IPS-20b (cell line): ENCODE results near the gene LY6G6C.

Experiments
- H3K27ac ChIP-seq: one replicate; pipeline ENCODE4 v1.5.1; 2013; ENCODE audit warnings: low read length
- H3K27me3 ChIP-seq: 2 replicates; pipeline ENCODE4 v1.6.1; 2013; ENCODE audit warnings: mild to moderate bottlenecking, low read length, inconsistent platforms; ENCODE audit not compliant: insufficient read depth
- H3K36me3 ChIP-seq: 2 replicates; pipeline ENCODE4 v1.6.1; 2013; ENCODE audit warnings: low read depth, mild to moderate bottlenecking, inconsistent platforms, low read length, moderate library complexity; ENCODE audit not compliant: insufficient read depth
- H3K4me1 ChIP-seq: 2 replicates; pipeline ENCODE4 v1.6.1; 2013; ENCODE audit warnings: mild to moderate bottlenecking, control low read depth, inconsistent platforms, low read length, moderate library complexity; ENCODE audit not compliant: insufficient read depth
- H3K4me3 ChIP-seq: 2 replicates; pipeline ENCODE4 v1.5.1; 2013; ENCODE audit warnings: mild to moderate bottlenecking, low read length, inconsistent platforms
- H3K9ac ChIP-seq: 2 replicates; pipeline ENCODE4 v1.6.1; 2013; ENCODE audit warnings: low read depth, mild to moderate bottlenecking, inconsistent platforms, low read length, moderate library complexity
- H3K9me3 ChIP-seq: 2 replicates; pipeline ENCODE4 v1.6.1; 2013; ENCODE audit warnings: mild to moderate bottlenecking, low read depth, low read length, inconsistent platforms; ENCODE audit not compliant: insufficient read depth

Gene LY6G6C

DNA sequence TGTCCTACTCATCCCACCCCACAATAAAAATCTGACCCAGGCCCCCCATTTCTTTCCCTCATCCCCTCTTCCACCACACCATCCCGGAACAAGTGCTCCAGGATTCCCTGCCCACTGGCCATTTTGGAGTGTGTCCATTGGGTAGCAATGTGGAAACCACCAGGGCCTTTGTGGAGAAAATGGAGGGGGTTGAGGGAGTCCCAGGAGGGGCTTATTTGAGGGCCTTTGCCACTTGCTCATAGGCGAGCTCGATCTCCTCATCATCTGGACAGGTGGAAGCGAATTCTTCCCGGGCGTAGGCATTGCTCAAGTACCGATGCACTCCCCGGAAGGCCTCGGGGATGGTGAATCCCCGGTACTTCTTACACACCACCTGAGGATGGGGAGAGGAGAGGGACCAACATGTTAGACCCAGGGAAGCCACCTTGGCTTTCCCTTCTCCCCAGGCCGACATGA is 9.1 kb upstream of the LY6G6C start:
- peaks cover 9% of the 10 kb centered on the region for H3K4me1 ChIP-seq
- H3K9me3 ChIP-seq = no peaks in the 10 kb centered on the region
- H3K27me3 ChIP-seq = no peaks in the 10 kb centered on the region
- no peak overlapping the region for H3K27ac ChIP-seq
- peak overlapping the region; percentile 93; the same call in 1 of the 2 replicates for H3K9ac ChIP-seq
- peak overlapping the region; percentile 82; the same call in 1 of the 2 replicates for H3K4me3 ChIP-seq
- H3K36me3 ChIP-seq = peaks cover 65% of the 10 kb centered on the region

DNA sequence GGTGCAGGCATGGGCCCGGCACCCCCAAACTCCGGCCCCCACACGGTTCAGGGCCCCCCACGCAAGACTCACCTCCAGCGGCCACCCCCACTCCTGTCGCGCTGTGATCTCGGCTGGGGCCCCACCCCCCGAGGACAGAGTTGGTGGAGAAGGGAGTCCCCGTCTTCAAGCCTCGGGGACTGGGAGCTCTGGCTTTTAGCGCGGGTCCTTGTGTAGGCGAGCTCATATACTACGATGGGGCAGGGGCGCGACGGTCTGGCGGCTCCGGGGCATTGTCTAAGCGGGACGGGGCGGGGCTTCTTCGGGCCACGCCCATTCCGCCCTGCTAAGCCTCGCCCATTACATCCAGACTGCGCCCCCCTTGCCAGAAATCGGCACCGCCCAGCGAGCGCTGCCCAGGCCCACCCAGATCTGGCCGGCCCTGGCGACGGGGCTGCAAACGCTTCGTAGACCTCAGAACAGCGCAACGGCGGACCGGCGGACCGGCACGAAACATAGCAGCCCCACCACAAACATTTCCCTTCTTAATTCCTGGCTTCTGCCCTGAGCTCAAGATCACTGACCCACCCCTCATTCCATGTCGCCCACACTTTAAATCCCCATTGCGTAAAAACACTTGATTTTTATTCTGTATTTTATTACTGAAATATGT is 8.6 kb upstream of the LY6G6C start:
- H3K9me3 ChIP-seq = no peaks in the 10 kb centered on the region
- H3K27me3 ChIP-seq = no peaks in the 10 kb centered on the region
- peak overlapping the region; percentile 93; the same call in 1 of the 2 replicates for H3K9ac ChIP-seq
- peaks cover 65% of the 10 kb centered on the region for H3K36me3 ChIP-seq
- peak overlapping the region; percentile 75 for H3K27ac ChIP-seq
- peak overlapping the region; percentile 82 for H3K4me3 ChIP-seq
- H3K4me1 ChIP-seq = peaks cover 9% of the 10 kb centered on the region

- Histone ChIP-seq H3K4me3 (peak overlapping the region; percentile 82), H3K27me3 (no peaks in the 10 kb centered on the region), H3K9ac (peak overlapping the region; percentile 93; the same call in 1 of the 2 replicates), H3K4me1 (peaks cover 9% of the 10 kb centered on the region), H3K9me3 (no peaks in the 10 kb centered on the region), H3K36me3 (peaks cover 65% of the 10 kb centered on the region), H3K27ac (peak overlapping the region; percentile 75)
These were observed 8.0 kb upstream of the LY6G6C start for GRCh38 chr6:31729515-31729978.

- H3K27me3 ChIP-seq = no peaks in the 10 kb centered on the region
- H3K4me1 ChIP-seq = peaks cover 3% of the 10 kb centered on the region; the same call in 1 of the 2 replicates
- peaks cover 61% of the 10 kb centered on the region for H3K36me3 ChIP-seq
- peak within 1 kb of the TSS; percentile 93 for H3K9ac ChIP-seq
- peak within 1 kb of the TSS; percentile 75 for H3K27ac ChIP-seq
- peak within 1 kb of the TSS; percentile 82 for H3K4me3 ChIP-seq
- no peaks in the 10 kb centered on the region for H3K9me3 ChIP-seq
These were observed 7.4 kb upstream of the LY6G6C start, which contains the start of gene DDAH2 for GRCh38 chr6:31728767-31729514. TSS of gene DDAH2 (minus strand) at chr6:31729299. CDS start at chr6:31729161, 138 bp downstream.

DNA sequence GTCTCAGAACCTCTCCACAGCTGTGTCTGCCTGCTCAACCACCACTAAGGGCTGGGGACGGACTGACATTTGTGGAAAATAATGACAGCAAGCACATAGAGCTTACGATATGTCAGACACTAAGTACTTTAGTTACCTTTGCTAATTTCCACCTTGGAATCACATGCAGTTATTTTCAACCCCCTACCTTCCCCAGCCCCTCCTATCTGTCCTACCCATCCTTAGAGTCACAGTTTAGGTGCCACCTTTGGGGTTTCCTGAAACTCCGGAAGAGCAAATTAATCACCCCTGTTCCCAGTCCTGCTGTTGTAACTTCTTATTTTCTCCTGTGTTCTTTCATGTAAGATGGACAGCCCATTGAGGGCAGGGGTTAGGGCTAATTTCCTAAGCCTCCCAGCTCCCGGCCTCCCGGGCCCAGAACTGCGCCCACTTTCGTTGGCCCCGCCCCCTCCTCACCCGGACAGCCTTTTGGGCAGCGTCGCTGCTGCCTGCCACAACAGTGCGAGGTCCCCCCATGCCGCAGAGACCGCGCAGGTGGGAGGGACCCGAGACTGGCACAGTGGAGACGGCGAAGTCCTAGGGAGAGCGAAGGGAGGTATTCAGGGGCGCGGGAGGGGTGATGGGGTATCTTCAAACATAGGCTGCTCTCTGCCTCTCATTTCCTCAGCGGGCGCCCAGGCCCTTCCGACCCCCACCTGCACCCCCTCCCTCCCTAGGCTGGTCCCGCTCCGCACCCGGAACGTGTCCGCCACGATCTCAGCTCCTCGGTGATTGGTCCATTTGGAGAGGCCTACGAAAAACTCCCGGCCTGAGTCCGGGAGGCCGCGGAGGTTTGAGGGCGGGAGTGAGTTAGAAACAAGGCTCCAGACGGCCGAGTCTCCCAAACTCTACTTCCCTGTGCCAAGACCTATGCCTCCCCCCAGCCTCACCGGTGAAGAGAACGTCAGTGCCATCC is 6.4 kb upstream of the LY6G6C start:
- no peak overlapping the region for H3K9ac ChIP-seq
- H3K9me3 ChIP-seq = no peaks in the 10 kb centered on the region
- H3K36me3 ChIP-seq = peaks cover 52% of the 10 kb centered on the region
- H3K4me1 ChIP-seq = peaks cover 3% of the 10 kb centered on the region; the same call in 1 of the 2 replicates
- H3K27me3 ChIP-seq = no peaks in the 10 kb centered on the region
- H3K4me3 ChIP-seq = peak overlapping the region; percentile 82; the same call in 1 of the 2 replicates
- H3K27ac ChIP-seq = no peak overlapping the region

GRCh38 chr6:31727034-31727716 is 5.6 kb upstream of the LY6G6C start:
- no peaks in the 10 kb centered on the region for H3K27me3 ChIP-seq
- H3K4me3 ChIP-seq = no peak overlapping the region
- peaks cover 43% of the 10 kb centered on the region for H3K36me3 ChIP-seq
- H3K9me3 ChIP-seq = no peaks in the 10 kb centered on the region
- H3K27ac ChIP-seq = no peak overlapping the region
- H3K9ac ChIP-seq = no peak overlapping the region
- peaks cover 3% of the 10 kb centered on the region; the same call in 1 of the 2 replicates for H3K4me1 ChIP-seq

GRCh38 chr6:31725502-31726350 is 4.2 kb upstream of the LY6G6C start:
- H3K9ac ChIP-seq = no peak overlapping the region

GRCh38 chr6:31723980-31724691 is 2.6 kb upstream of the LY6G6C start:
- H3K36me3 ChIP-seq = peaks cover 25% of the 10 kb centered on the region
- H3K9me3 ChIP-seq = no peaks in the 10 kb centered on the region
- H3K27me3 ChIP-seq = no peaks in the 10 kb centered on the region
- H3K4me3 ChIP-seq = no peak overlapping the region
- H3K9ac ChIP-seq = no peak overlapping the region
- no peak overlapping the region for H3K27ac ChIP-seq
- H3K4me1 ChIP-seq = peaks cover 3% of the 10 kb centered on the region; the same call in 1 of the 2 replicates

More at GRCh38 chr6:31725502-31726350, 4.2 kb upstream of the LY6G6C start:
- Histone ChIP-seq H3K27ac (no peak overlapping the region), H3K4me1 (peaks cover 3% of the 10 kb centered on the region; the same call in 1 of the 2 replicates), H3K4me3 (no peak overlapping the region), H3K36me3 (peaks cover 29% of the 10 kb centered on the region), H3K9me3 (no peaks in the 10 kb centered on the region), H3K27me3 (no peaks in the 10 kb centered on the region)

- H3K9me3 ChIP-seq = no peaks in the 10 kb centered on the region
- no peaks in the 10 kb centered on the region for H3K27me3 ChIP-seq
- H3K27ac ChIP-seq = no peak within 1 kb of the TSS
- H3K36me3 ChIP-seq = peaks cover 25% of the 10 kb centered on the region
- H3K4me1 ChIP-seq = 0 out of 2 replicates have a peak, but pooled peaks cover 3% of the 10 kb centered on the region
- H3K9ac ChIP-seq = no peak within 1 kb of the TSS
- no peak within 1 kb of the TSS for H3K4me3 ChIP-seq
These were observed 1.9 kb upstream of the LY6G6C start, which contains the start of gene MPIG6B for GRCh38 chr6:31723245-31723979. TSS of gene MPIG6B (plus strand) at chr6:31723373. CDS start at chr6:31723384, 11 bp downstream.
